IPS-20b (cell line): ENCODE data around the gene ARID2.

Experiments used
- H3K27ac ChIP-seq: one replicate; pipeline ENCODE4 v1.5.1; 2013; ENCODE audit warnings: low read length
- H3K27me3 ChIP-seq: 2 replicates; pipeline ENCODE4 v1.6.1; 2013; ENCODE audit warnings: mild to moderate bottlenecking, low read length, inconsistent platforms; ENCODE audit not compliant: insufficient read depth
- H3K36me3 ChIP-seq: 2 replicates; pipeline ENCODE4 v1.6.1; 2013; ENCODE audit warnings: low read depth, mild to moderate bottlenecking, inconsistent platforms, low read length, moderate library complexity; ENCODE audit not compliant: insufficient read depth
- H3K4me1 ChIP-seq: 2 replicates; pipeline ENCODE4 v1.6.1; 2013; ENCODE audit warnings: mild to moderate bottlenecking, control low read depth, inconsistent platforms, low read length, moderate library complexity; ENCODE audit not compliant: insufficient read depth
- H3K4me3 ChIP-seq: 2 replicates; pipeline ENCODE4 v1.5.1; 2013; ENCODE audit warnings: mild to moderate bottlenecking, low read length, inconsistent platforms
- H3K9ac ChIP-seq: 2 replicates; pipeline ENCODE4 v1.6.1; 2013; ENCODE audit warnings: low read depth, mild to moderate bottlenecking, inconsistent platforms, low read length, moderate library complexity
- H3K9me3 ChIP-seq: 2 replicates; pipeline ENCODE4 v1.6.1; 2013; ENCODE audit warnings: mild to moderate bottlenecking, low read depth, low read length, inconsistent platforms; ENCODE audit not compliant: insufficient read depth

The ARID2 gene

GRCh38 chr12:45912774-45913173 is 183.3 kb downstream of the ARID2 start:
- H3K9me3 ChIP-seq = no peaks in the 10 kb centered on the region
- H3K27me3 ChIP-seq = no peaks in the 10 kb centered on the region
- no peak overlapping the region for H3K27ac ChIP-seq
- H3K36me3 ChIP-seq = peaks cover 13% of the 10 kb centered on the region; the same call in 1 of the 2 replicates
- no peak overlapping the region for H3K9ac ChIP-seq
- no peak overlapping the region for H3K4me3 ChIP-seq
- H3K4me1 ChIP-seq = no peaks in the 10 kb centered on the region

DNA sequence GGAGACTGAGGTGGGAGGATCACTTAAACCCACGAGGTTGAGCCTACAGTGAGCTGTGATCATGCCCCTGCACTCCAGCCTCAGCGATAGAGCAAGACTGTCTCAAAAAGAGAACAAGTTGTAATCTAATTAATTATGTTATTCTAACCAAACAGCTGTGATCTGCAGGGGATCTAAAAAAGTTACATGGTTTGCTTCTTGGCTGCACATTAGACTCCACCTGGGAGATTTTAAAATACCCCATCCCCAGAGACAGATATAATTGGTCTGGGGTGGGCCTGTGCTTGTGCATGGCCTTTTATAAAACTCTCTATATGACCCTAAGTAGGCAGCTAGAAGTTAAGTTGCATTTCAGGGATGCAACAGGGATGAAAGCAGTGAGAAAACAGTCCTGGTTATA is 184.1 kb downstream of the ARID2 start:
- Histone ChIP-seq H3K27ac (no peak overlapping the region), H3K9ac (no peak overlapping the region), H3K27me3 (no peaks in the 10 kb centered on the region), H3K4me3 (no peak overlapping the region), H3K36me3 (peaks cover 5% of the 10 kb centered on the region; the same call in 1 of the 2 replicates), H3K9me3 (no peaks in the 10 kb centered on the region), H3K4me1 (no peaks in the 10 kb centered on the region)

GRCh38 chr12:45914090-45914489 is 184.6 kb downstream of the ARID2 start:
- Histone ChIP-seq H3K27ac (no peak overlapping the region), H3K9me3 (no peaks in the 10 kb centered on the region), H3K4me3 (no peak overlapping the region), H3K9ac (no peak overlapping the region), H3K36me3 (0 out of 2 replicates have a peak, but pooled peaks cover under 1% of the 10 kb centered on the region), H3K4me1 (no peaks in the 10 kb centered on the region), H3K27me3 (no peaks in the 10 kb centered on the region)

GRCh38 chr12:45915405-45915804 is 185.9 kb downstream of the ARID2 start:
- H3K36me3 ChIP-seq = peaks cover 13% of the 10 kb centered on the region; the same call in 1 of the 2 replicates
- no peaks in the 10 kb centered on the region for H3K27me3 ChIP-seq
- no peaks in the 10 kb centered on the region for H3K9me3 ChIP-seq
- no peak overlapping the region for H3K27ac ChIP-seq
- no peak overlapping the region for H3K9ac ChIP-seq
- H3K4me3 ChIP-seq = no peak overlapping the region
- no peaks in the 10 kb centered on the region for H3K4me1 ChIP-seq

- Histone ChIP-seq H3K4me1 (no peaks in the 10 kb centered on the region), H3K9me3 (no peaks in the 10 kb centered on the region), H3K4me3 (no peak overlapping the region), H3K36me3 (peaks cover 42% of the 10 kb centered on the region), H3K27ac (no peak overlapping the region), H3K27me3 (no peaks in the 10 kb centered on the region), H3K9ac (no peak overlapping the region)
These were observed 189.3 kb downstream of the ARID2 start for GRCh38 chr12:45918818-45919217.

DNA sequence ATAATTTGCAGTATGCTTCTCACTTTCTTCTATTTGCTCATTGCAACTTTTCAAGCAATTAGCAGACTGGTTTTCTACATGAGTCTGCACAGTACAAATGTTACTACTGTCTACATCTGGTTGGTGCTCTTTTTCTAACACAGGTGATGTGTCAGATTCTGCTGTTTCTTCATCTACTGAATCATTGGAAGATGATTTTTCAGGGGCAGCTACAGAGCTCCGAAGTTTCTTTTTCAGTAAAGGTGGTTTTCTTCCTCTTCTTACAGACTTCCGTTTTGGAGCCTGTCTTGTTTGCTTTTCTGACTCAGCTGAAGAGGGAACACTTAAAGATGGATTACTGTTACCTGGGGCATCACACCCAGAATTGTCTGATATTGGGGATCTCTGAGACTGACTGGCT is 198.8 kb downstream of the ARID2 start:
- Histone ChIP-seq H3K4me1 (no peaks in the 10 kb centered on the region), H3K9ac (no peak overlapping the region), H3K36me3 (peaks cover 83% of the 10 kb centered on the region), H3K27ac (no peak overlapping the region), H3K4me3 (no peak overlapping the region), H3K9me3 (no peaks in the 10 kb centered on the region), H3K27me3 (no peaks in the 10 kb centered on the region)

- Histone ChIP-seq H3K9me3 (no peaks in the 10 kb centered on the region), H3K9ac (no peak overlapping the region), H3K27me3 (no peaks in the 10 kb centered on the region), H3K36me3 (peaks cover 72% of the 10 kb centered on the region), H3K27ac (no peak overlapping the region), H3K4me1 (no peaks in the 10 kb centered on the region; the same call in 1 of the 2 replicates), H3K4me3 (no peak overlapping the region)
These were observed 200.9 kb downstream of the ARID2 start for GRCh38 chr12:45930369-45930768.

- no peaks in the 10 kb centered on the region for H3K9me3 ChIP-seq
- no peak overlapping the region for H3K27ac ChIP-seq
- no peaks in the 10 kb centered on the region; the same call in 1 of the 2 replicates for H3K4me1 ChIP-seq
- no peak overlapping the region for H3K4me3 ChIP-seq
- H3K36me3 ChIP-seq = peaks cover 43% of the 10 kb centered on the region
- no peaks in the 10 kb centered on the region for H3K27me3 ChIP-seq
- H3K9ac ChIP-seq = no peak overlapping the region
These were observed 204.0 kb downstream of the ARID2 start for GRCh38 chr12:45933504-45933903.

GRCh38 chr12:45934956-45935355 is 205.4 kb downstream of the ARID2 start:
- Histone ChIP-seq H3K4me3 (no peak overlapping the region), H3K36me3 (peaks cover 35% of the 10 kb centered on the region), H3K9ac (no peak overlapping the region), H3K9me3 (no peaks in the 10 kb centered on the region), H3K4me1 (no peaks in the 10 kb centered on the region; the same call in 1 of the 2 replicates), H3K27ac (no peak overlapping the region), H3K27me3 (no peaks in the 10 kb centered on the region)

DNA sequence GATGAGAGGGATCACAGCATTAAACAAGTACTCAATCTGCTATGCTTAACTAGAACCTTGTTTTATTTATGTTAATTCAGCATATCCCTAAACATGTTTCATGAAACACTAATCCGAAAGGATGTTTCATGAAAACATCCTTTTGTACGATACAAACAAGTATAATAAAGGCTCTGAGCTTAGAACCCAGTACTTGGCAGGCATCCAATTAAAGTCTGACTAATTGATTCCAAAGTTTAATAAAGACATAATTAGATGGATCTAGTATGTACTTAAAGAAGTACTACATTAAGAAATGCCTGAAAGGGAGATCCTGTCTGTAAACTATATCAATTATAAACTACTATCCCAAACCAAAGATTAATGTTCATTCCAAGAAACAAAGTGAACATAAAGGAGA is 209.1 kb downstream of the ARID2 start:
- Histone ChIP-seq H3K4me1 (no peaks in the 10 kb centered on the region; the same call in 1 of the 2 replicates), H3K9me3 (no peaks in the 10 kb centered on the region), H3K9ac (no peak overlapping the region), H3K27me3 (no peaks in the 10 kb centered on the region), H3K4me3 (no peak overlapping the region), H3K27ac (no peak overlapping the region), H3K36me3 (peaks cover 31% of the 10 kb centered on the region; the same call in 1 of the 2 replicates)

- Histone ChIP-seq H3K27me3 (no peaks in the 10 kb centered on the region), H3K9me3 (no peaks in the 10 kb centered on the region), H3K27ac (no peak overlapping the region), H3K4me3 (no peak overlapping the region), H3K36me3 (peaks cover 40% of the 10 kb centered on the region), H3K4me1 (no peaks in the 10 kb centered on the region; the same call in 1 of the 2 replicates), H3K9ac (no peak overlapping the region)
These were observed 210.3 kb downstream of the ARID2 start for GRCh38 chr12:45939759-45940158.

- Histone ChIP-seq H3K4me1 (no peaks in the 10 kb centered on the region), H3K9ac (no peak overlapping the region), H3K36me3 (peaks cover 78% of the 10 kb centered on the region), H3K4me3 (no peak overlapping the region), H3K9me3 (no peaks in the 10 kb centered on the region), H3K27me3 (no peaks in the 10 kb centered on the region), H3K27ac (no peak overlapping the region)
These were observed 215.3 kb downstream of the ARID2 start for GRCh38 chr12:45944771-45945170.
